Stimulated activated CD4-positive, alpha-beta T cell treated with anti-CD3 and anti-CD28 coated beads, TNF-alpha, amount 100 ng/mL, for 24 hours (primary cell): ENCODE results near the gene SUN3.

Source experiments
- DNase-seq, 3 experiments: peaks; one replicate each; pipeline ENCODE4 v3.0.0-alpha.2; 2020; ENCODE audit warnings: low read depth in 3 of 3

The SUN3 gene, protein sequence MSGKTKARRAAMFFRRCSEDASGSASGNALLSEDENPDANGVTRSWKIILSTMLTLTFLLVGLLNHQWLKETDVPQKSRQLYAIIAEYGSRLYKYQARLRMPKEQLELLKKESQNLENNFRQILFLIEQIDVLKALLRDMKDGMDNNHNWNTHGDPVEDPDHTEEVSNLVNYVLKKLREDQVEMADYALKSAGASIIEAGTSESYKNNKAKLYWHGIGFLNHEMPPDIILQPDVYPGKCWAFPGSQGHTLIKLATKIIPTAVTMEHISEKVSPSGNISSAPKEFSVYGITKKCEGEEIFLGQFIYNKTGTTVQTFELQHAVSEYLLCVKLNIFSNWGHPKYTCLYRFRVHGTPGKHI

DNA sequence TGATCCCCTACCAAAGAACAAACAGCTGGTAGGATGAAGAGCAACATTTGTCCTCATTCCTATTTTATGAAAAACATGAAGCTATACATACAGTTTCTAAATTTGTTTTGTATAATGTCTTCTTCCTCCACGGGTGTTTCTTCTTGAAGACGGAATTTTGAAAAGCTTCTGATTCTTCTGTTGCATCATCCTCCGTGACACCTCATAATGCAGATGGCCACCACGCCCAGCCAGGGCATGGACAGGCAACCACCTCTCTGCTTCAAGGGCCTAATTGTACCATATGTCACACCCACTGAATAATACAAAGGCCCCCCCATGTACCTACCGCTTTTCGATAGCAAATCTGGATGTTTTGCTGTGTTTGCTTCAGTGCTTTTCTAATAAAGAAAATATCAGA is at the start of gene SUN3:
TSS of gene SUN3 (minus strand) at position 170 of the 400 bp plus-strand sequence. CDS start at position 1, 169 bp downstream.
- DNase-seq = no peak

DNA sequence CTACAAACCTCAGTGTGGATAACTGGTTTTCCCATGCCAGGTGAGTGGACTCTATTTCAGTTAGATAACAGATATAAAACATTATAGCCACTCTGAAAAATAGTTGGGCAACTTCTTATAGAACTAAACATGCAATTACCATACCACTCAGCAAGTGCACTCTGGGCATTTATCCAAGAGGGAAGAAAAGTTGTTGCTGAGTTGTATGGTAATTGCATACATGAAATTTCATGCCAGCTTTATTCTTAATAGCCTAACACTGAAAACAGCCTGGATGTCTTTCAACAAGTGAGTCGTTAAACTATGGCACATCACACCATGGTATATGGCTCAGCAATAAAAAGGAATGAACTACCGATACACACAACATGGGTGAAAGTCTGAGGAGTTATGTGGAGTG is 49.6 kb upstream of the SUN3 start:
- no peak for DNase-seq

DNA sequence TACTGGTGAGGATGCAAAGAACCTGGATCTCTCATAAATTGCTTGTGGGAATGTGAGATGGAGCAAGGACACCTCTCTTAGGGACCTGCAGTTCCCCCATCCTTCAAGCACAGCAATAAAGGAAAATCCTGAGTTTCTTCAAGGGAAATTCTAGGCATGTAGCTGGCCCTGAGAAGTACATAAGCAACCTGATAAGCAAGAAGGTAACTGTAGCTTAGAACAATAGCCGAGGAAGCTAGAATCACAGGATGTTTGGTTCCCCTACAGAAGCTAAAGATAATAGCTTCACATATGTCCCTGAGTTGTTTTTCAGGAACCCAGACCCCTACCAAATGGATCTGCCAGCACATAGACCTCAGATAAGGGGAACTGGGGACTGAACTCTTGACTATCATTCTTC is 48.5 kb upstream of the SUN3 start:
- DNase-seq = no peak

DNA sequence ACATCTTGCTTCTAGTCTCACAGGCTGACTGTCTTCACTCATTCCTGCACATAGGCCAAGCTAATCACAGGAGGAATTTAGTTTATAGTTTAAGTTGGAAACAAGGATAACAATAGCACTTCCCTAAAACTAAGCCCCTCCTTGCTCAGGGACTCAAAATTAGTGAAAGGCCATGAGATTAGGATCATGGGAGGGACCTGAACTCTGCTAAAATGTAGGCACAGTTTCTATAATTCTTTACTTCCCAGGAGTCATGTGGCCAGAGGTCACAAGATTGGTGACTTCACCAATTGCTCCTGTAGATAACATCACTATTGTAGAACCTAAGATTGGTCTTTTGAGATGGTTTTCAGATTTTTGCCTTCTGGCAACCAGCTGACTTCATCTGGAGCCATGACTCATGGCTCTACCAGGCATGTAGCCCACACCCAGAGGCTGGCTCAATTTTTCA is 45.3 kb upstream of the SUN3 start:
- no peak for DNase-seq

DNA sequence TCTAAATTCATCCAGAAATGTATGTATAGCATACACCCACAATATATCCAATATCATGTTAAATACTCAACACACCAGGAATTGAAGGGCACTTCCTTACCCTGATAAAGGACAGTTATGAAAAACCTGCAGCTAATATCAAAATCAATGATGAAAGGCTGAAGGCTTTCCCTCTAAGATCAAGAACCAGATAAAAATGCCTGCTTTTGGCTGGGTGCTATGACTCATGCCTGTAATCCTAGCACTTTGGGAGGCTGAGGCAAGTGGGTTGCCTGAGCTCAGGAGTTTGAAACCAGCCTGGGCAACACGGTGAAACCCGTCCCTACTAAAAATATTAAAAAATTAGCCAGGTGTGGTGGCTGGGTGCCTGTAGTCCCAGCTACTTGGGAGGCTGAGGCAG is 38.6 kb upstream of the SUN3 start:
- no peak for DNase-seq

DNA sequence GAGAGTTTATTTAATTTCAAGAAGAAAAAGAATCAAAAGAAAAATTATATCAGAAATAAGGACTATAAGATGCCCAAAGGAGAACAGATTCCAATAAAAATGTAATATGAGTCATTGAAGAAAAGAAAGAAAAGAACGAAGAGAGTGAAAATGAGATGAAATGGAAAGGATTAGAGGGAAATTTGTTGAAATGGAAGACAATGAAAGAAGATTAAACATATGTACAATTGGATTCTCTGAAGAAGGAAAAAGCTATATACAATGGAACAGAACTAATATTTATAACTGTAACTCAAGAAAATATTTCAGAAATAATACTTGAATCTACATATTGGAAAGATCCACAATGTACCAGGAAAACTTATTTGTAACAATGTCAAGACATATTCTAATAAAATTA is 35.1 kb upstream of the SUN3 start:
- DNase-seq = no peak

DNA sequence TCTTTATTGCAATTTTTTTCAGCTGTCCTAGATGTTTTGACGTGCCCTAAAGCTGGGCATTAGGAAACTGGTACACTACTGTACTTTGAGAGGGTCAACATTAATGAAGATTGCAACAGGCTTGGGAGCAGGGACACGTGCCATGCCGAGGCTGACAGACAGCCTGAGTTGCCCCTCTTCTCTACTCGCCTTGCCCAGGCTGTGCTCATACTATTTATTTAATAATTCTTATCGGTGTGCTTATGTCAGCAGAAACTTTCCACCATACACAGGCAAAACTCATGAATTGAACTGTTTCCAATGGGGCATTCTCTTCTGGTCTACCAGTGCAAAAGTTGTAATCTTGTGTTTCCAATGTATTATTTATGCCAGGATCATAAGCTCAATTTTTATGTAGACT is 30.8 kb upstream of the SUN3 start:
- DNase-seq = no peak

DNA sequence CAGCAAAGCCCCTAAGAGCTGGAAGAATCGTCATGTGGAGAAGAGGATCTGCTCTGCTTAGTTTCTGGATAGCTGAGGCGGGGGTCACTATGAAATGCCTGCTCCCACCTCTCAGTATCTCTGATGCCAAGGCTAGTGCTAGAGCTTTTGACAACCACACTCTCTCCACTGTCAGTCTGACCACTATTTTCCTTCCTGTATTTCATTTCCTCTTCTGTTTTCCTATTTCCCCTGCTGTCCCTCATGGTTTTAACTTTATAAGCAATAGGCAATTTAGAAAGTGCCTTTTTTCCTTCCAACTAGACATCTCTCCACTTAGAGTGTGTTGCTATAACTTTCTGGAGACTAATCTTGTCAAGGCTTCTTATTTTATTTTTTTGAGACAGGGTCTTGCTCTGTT is 30.1 kb upstream of the SUN3 start:
- DNase-seq = no peak

DNA sequence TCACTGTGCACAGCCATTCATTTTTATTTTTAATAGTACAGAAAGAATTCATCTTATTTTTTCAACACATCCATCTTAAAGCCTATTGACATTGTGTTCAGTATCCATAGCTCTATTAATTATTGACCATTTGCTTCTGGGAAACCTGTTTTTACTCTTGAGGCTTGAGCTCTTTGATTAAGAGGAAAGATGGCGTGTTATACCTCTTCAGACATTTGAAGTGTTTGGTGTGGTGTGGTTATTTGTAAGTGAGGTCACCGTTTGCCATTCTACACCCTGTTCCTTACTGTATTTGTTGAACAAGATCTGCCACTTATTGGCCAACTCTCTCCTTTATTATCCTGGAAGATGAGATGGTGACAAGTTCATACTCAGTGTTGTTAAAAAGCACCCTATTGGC is 24.8 kb upstream of the SUN3 start:
- DNase-seq = no peak

DNA sequence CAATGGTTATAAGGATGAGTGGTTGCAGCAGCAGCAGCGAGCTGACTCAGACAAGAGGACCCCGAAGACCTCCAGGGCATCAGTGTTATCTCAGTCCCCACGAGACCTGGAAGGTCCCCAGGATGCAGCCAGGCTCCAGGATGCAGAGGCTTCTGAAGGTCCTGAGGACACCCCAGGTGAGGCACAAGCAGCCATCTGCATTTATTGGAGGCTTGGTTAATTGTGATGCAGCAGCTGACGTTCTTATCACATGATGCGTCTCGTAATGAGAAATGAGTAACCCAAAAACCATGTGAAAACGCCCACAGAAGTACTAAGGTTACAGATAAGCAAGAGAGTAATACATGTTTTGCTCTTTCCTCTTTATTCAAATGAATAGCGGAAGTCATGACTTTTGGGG is 23.8 kb upstream of the SUN3 start:
- DNase-seq = no peak

DNA sequence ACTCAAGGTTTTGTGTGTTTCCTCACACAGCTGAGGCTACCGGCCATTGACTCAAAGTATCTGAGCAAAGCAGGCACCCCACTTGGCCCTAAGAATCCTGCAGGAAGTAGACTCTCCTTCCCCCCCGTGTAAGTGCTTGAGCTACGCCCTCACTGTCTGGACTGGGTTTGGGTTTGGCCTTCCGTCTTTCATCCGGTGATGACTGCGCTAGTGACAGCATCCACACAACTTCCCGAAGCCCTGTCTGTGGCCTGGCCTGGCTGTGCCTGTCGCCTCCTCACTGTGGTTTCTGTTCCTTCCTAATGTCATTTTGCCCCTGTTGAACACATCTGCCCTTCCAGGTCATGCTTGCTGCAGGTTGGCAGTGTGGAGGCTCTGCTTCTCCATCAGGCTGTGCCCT is 20.9 kb upstream of the SUN3 start:
- DNase-seq = no peak

DNA sequence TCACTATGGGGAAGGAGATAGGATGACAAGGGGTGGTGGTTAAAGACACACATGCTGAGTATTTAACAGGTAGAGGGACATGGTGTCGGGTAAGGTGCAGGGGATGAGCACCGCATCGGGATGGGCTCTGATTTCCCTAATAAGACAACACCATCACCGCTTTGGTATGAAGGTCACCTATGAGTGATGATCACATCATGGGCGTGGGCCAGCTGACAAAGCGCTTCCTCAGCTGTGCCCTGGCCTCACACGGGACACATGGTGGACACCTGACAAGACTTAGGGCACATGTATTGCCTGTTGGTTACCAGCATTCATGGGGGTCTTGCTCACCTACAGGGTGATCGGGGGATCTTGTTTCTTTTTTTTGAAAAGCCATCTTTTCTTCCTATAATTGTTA is 19.2 kb upstream of the SUN3 start:
- DNase-seq = no peak

DNA sequence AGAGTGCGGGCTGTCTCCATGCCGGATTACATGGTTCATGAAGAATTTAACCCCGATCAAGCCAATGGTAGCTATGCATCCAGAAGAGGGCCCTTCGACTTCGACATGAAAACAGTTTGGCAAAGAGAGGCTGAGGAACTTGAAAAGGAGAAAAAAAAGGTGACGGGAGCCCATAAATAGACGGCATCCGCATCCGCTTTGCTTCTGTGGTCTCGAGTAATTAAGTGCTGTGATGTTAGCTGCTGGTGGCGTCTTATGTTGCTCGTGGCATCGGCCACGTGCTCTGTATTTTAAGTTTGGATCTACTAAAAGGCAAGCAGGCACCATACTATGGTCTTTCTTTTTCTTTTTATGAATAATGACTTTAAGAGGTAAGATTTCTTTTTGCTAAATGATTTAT is 17.6 kb upstream of the SUN3 start:
- no peak for DNase-seq

DNA sequence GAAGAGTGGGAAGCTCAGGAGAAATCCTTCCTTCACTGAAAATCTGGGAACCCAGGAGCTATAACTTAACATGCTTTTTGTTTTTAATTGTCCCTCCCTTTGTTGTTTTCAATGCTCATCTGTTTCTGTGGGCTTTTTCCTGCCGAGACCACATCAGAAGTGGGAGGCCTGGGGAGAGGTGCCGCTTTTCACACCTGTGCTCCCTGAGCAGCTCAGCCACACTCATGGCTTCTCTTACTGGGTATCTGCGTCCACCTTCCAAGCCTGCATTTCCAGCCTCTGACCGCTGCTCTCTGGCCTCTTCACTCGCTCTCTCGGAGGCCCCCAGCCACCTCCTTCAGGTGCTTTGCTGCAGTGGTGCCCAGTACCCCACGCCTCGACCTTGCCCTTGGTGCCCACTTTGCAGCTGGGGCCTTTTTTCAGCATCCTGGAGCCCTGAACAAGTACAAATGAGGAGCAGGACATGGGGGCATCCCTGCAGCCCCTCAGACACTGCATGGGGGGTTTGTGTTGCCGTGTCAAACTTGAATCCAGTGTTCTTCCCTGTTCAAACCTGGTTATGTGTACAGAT is 16.4 kb upstream of the SUN3 start:
- DNase-seq = no peak

DNA sequence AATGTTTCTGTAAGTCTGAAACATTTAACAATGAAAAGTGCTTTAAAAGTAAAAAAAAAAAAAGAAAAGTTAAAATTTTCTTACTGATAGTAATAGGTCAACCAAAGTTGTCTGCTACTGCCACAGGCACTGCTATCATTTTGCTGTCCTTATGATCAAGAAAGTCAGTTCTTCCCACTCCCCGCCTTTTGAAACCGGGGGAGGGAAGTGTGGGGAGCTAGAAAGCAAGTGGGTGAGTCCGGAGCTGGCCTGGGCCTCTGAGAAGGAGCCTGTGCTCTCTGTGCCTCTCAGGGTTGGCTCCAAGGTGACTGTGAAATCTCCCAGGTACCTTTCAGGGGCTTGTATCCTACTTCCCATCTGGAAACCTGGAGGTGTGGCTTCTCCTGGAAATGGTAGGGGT is 13.7 kb upstream of the SUN3 start:
- no peak for DNase-seq

DNA sequence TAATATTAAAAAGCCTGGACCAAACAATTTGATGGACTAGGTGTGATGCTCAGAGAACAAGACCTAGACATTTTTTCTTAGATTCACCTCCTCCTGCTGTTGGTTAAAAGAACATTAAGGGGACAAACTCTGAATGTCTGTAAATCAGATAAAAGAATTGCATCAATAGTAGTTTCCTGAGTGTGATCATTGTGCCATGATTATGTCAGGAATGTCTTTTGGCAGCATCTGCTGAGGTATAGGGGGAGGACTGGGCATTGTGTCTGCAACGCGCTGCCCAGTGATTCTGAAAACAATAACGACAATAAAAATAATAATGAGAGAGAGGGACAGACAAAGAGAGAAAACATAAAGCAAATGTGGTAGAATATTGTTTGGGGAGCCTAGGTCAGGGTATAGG is 13.3 kb upstream of the SUN3 start:
- DNase-seq = no peak

DNA sequence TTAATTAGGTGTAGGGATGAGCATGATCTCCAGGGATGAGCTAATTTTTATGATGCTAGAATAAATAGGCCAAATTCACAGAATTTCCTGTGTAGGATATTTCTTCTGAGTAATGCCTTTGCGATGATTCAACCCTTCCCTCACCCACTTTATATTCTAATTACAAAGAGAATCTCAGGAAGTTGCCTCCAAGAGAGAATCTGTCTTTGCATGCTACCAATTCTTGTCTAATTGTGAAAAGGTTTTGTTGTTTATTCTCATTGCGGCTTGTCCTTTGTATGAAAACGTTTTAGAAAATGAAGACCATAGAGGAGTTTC is 12.7 kb upstream of the SUN3 start:
- no peak for DNase-seq

DNA sequence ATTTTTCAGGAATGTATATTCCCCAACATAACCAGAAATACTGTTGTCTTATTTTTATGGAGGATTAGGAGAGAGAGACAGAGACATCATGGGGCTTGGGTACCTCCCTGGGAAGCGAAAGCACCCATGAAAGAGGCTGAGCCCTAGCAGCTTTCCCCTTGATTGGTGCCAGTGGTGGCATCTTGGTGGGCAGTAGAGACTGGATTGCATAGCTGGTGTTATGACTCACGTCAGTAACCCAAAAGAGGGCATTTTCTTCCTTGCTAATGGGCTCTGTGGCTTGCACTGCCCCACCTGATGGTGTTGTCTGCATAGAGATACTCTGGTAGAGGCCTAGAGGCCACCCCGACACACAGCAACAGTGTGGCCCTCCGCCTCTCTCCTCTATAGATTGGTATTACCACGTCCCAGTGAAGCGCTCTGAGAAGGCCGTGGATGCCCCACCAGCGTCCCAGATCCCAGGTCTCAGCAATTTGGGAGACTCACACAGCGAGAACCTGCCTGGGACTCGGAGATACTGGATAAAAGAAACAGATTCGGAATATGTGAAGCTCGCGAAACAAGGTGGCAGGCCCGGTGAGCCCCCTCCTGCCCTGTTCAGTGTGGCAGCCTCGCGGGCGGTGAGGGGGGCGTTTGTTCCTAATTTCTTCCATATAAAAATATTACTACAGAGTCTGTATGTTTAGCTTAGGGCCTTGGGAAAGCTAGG is 12.2 kb upstream of the SUN3 start:
- DNase-seq = no peak

DNA sequence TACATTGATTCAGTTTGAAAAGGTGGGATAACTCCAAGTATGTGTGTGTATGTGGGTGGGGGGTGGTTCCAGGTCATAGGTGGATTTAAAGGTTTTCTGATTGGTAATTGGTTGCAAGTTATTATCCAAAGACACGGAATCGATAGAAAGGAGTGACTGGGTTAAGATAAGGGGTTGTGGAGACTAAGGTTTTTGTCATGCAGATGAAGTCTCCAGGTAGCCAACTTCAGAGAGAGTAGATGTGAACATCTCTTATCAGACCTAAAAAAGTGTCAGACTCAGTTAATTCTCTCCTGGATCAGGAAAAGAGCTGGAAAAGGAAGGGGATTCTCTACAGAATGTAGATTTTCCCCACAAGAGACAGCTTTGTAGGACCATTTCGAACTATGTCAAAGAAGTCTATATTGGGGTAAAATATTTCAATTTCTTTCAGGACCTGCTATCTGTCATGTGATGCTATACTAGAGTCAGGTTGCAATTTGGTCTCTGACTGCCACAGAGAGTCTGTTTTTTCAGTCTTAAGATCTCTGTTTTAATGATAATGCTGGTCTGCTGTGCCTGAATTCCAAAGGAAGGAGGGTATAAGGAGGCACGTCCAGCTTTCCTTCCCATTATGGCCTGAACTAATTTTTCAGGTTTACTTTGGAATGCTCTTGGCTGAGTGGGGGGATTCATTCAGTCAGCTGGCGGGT is 10.1 kb upstream of the SUN3 start:
- no peak for DNase-seq

DNA sequence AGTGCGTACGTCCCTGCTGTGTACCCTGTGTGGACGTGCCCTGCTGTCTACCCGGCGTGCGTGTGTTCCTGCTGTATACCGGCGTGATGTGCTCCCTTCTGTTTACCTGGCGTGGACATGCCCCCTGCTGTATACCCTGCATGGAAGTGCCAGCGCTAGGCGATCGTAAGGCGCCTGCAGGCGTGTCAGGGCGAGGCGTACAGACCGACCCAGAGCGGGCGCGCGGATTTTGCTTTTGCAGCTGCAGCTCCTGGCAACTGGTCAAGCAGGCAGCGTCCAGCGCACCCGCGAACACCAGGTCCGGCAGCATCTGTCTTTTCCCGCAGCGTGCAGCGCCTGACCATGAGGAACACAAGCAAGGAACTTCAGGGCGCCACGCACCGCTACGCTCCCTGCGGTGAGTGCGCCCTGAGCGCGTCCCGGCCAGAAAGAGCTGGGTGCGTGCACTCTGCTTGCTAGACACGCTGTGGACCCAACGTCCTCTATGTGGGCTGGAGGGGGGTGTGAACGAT is 7.1 kb upstream of the SUN3 start:
- no peak for DNase-seq

DNA sequence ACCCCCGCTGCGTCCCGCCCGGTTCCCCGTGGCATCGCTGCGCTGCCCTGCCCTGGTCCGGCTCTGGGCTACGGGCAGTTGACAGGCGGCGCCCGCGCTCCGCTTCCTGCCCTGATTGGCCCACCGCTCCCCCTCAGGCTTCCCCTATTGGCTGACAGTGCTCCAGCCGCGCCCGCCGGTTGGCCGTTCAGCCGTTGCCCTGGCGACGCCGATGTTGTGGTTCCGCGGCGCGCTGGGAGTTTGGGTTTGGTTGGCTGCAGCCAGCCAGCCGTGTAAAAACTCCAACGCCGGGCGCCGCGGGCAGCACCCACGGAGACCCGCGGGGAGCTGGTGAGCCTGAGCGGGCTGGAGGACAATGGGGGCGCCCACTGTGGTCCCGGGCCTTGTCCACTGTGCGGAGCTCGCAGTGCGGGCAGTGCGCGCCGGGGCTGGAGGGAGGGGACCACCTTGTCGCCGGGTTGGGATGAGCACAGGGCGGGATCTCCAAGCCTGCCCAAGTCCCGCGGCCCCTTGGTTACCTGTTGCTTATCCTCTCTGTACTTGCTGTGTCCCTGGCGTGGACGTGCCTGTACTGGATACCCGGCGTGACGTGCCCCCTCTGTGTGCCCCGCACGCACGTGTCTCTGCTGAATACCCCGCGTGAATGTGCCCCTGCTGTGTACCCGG is 6.5 kb upstream of the SUN3 start, which contains the start of gene C7orf57:
TSS of gene C7orf57 (plus strand) at position 243 of the 666 bp plus-strand sequence. CDS start 766 bp downstream, outside the sequence.
- DNase-seq = peak; percentile 73 to 84 (median 73)

DNA sequence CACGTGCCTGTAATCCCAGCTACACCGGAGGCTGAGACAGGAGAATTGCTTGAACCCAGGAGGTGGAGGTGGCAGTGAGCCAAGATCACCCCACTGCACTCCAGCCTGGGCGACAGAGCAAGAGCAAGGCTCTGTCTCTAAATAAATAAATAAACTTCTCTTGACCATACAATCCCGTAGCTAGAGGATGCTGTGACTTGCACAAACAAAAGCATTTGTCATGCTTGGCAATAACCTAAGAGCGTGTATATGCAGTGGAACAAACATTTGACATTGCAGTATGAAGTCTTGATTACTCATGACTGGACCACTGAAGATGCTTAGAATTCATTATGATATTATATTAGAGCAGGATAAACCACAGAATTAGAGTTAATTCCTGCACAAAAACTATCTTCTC is 5.0 kb upstream of the SUN3 start:
- no peak for DNase-seq
